ENCODE data around the gene ABCA4.

DNA sequence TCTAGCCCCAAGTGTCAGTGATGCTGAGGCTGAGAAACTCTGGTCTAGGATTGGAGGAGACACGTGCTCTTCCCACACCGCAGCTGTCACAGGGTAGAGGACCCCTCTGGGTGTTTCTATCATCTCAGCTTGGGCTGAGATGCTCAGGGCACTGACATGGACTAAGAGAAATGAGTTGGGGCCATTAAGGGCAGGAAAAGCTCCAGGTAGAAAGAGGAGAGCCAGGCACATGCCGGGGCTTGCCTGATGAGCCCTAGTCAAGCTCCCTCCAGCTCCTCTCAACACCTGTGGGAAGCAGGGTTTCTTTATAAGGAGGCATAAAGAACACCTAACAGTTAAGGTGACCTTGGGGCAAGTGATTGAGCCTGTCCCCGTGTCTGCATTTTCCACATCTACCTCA lies 17.3 kb downstream of the ABCA4 start:
- TF ChIP-seq, protein P1, sequence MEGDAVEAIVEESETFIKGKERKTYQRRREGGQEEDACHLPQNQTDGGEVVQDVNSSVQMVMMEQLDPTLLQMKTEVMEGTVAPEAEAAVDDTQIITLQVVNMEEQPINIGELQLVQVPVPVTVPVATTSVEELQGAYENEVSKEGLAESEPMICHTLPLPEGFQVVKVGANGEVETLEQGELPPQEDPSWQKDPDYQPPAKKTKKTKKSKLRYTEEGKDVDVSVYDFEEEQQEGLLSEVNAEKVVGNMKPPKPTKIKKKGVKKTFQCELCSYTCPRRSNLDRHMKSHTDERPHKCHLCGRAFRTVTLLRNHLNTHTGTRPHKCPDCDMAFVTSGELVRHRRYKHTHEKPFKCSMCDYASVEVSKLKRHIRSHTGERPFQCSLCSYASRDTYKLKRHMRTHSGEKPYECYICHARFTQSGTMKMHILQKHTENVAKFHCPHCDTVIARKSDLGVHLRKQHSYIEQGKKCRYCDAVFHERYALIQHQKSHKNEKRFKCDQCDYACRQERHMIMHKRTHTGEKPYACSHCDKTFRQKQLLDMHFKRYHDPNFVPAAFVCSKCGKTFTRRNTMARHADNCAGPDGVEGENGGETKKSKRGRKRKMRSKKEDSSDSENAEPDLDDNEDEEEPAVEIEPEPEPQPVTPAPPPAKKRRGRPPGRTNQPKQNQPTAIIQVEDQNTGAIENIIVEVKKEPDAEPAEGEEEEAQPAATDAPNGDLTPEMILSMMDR (IDR thresholded peaks at IDR 0.05; ENCODE audit: extremely low read depth in 1 of 2, insufficient read depth in 1 of 2, low read depth in 1 of 2, low read length in 2 of 2): no peak
- TF ChIP-seq EZH2 (IDR thresholded peaks at IDR 0.05; ENCODE audit: borderline replicate concordance, low read depth, low read length, severe bottlenecking) (no peak), POLR2A (IDR thresholded peaks at IDR 0.05; ENCODE audit: low read depth, low read length) (no peak), FOS (IDR thresholded peaks at IDR 0.05; ENCODE audit: borderline replicate concordance, insufficient read depth, low read length) (no peak), POLR2AphosphoS5 (IDR thresholded peaks at IDR 0.05; ENCODE audit: insufficient read depth, low read depth, low read length) (no peak), MYC (IDR thresholded peaks at IDR 0.05; ENCODE audit: low read depth, low read length) (no peak)
- TF ChIP-seq, protein P2, sequence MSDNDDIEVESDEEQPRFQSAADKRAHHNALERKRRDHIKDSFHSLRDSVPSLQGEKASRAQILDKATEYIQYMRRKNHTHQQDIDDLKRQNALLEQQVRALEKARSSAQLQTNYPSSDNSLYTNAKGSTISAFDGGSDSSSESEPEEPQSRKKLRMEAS (IDR thresholded peaks at IDR 0.05; ENCODE audit: insufficient read depth, insufficient read length): no peak

Data from endothelial cell of umbilical vein (primary cell).